Ascending aorta (tissue), 2 donors: ENCODE measurements around the gene DNAH2. TPM values are rescaled to one million over a fixed set of nuclear protein-coding genes. Genes with fewer than 3 reads are reported as not detected.

Experiments used
- DNase-seq, 2 donors: peaks; one replicate each; pipeline ENCODE4 v3.0.0-alpha.2; 2019; ENCODE audit warnings: low spot score in 2 of 2
- H3K27ac ChIP-seq, 2 donors: fragments of 200-600 bp; sonication (generic); one replicate each; pipeline ENCODE4 v1.5.1; 2016 to 2017; ENCODE audit warnings: mild to moderate bottlenecking in 1 of 2
- H3K27me3 ChIP-seq: fragments of 200-600 bp; sonication (generic); one replicate; pipeline ENCODE4 v1.5.1; 2017
- H3K36me3 ChIP-seq, 2 donors: fragments of 200-600 bp; sonication (generic); one replicate each; pipeline ENCODE4 v1.5.1; 2016
- H3K4me1 ChIP-seq, 2 donors: fragments of 200-600 bp; sonication (generic); one replicate each; pipeline ENCODE4 v1.5.1; 2016 to 2017; ENCODE audit warnings: mild to moderate bottlenecking in 1 of 2
- H3K4me3 ChIP-seq, 2 donors: fragments of 200-600 bp; sonication (generic); one replicate each; pipeline ENCODE4 v1.5.1; 2016 to 2017; ENCODE audit warnings: mild to moderate bottlenecking in 1 of 2
- H3K9me3 ChIP-seq, 2 donors: fragments of 200-600 bp; sonication (generic); one replicate each; pipeline ENCODE4 v1.5.1; 2016
- intact Hi-C: fragments of 100-400 bp; cut with DNase I; formaldehyde crosslinking; loops from one replicate; pipeline ENCODE4 v1.15.1; 2023
- total RNA-seq: library from RNA; depleted of rRNA; stranded (reverse); fragments of >200 nt; gene quantifications from one replicate; pipeline ENCODE4 v1.1.0, GENCODE V29; 2016
- TF ChIP-seq, protein P1 (sequence below), 3 experiments: fragments of 200-600 bp in 2 of 3; fragments of 450-650 bp in 1 of 3; sonication (generic) in 2 of 3; IDR thresholded peaks; one replicate each; pipeline ENCODE4 v1.5.1; 2016 to 2019; ENCODE audit warnings: antibody characterized with exemption in 3 of 3, mild to moderate bottlenecking in 1 of 3, moderate library complexity in 1 of 3

Gene DNAH2
- total RNA-seq, 1 donor from 2014 or later = 0.43 TPM

- DNase-seq = no peak
- Histone ChIP-seq H3K27me3 (no peaks in the 10 kb centered on the region), H3K4me3 (no peak overlapping the region), H3K27ac (no peak overlapping the region), H3K36me3 (no peaks in the 10 kb centered on the region), H3K9me3 (no peaks in the 10 kb centered on the region), H3K4me1 (no peaks in the 10 kb centered on the region)
- intact Hi-C loops = no loop called here
- TF ChIP-seq, protein P1, sequence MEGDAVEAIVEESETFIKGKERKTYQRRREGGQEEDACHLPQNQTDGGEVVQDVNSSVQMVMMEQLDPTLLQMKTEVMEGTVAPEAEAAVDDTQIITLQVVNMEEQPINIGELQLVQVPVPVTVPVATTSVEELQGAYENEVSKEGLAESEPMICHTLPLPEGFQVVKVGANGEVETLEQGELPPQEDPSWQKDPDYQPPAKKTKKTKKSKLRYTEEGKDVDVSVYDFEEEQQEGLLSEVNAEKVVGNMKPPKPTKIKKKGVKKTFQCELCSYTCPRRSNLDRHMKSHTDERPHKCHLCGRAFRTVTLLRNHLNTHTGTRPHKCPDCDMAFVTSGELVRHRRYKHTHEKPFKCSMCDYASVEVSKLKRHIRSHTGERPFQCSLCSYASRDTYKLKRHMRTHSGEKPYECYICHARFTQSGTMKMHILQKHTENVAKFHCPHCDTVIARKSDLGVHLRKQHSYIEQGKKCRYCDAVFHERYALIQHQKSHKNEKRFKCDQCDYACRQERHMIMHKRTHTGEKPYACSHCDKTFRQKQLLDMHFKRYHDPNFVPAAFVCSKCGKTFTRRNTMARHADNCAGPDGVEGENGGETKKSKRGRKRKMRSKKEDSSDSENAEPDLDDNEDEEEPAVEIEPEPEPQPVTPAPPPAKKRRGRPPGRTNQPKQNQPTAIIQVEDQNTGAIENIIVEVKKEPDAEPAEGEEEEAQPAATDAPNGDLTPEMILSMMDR (IDR thresholded peaks at IDR 0.05) = no peak
These were observed 57.5 kb downstream of the DNAH2 start for GRCh38 chr17:7775051-7775450.

DNA sequence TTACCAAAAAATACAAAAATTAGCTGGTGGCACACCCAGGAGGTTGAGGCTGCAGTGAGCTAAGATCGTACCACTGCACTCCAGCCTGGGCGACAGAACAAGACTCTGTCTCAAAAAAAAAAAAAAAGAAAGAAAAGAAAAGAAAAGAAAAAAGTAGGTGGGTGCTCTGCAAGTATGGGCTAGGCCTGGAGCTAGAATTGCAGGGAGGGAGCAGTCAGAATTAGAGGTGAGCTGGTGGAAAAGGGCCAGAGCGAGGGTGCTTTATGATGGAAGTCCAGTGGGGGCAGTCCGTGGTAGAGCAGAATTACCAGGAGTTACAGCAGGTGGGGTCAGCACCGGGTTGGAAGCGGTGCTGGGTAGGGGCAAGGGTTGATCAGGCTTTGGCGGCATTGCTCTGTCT is 59.5 kb downstream of the DNAH2 start:
- DNase-seq = no peak
- Histone ChIP-seq H3K36me3 (no peaks in the 10 kb centered on the region), H3K9me3 (no peaks in the 10 kb centered on the region), H3K4me1 (no peaks in the 10 kb centered on the region), H3K27me3 (no peaks in the 10 kb centered on the region), H3K27ac (no peak overlapping the region), H3K4me3 (no peak overlapping the region)
- intact Hi-C loops = no loop called here
- TF ChIP-seq, protein P1 (IDR thresholded peaks at IDR 0.05) = no peak

DNA sequence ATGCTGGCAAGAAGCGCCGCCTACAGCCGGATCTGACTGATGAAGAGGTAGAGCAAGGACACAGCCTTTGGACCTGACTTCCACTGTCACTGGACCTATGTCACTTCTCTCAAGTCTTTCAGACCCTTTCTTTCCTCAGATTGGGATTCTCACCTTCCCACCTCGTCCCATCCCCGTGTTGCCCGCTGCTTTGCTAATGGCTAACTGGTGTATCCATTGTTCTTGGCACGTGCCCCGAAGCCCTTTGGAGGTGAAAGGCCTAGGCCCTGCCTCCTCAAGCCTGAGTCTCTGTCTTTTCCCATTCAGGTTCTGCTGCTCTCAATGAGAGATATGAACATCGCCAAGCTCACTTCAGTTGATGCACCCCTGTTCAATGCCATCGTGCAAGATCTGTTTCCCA is 63.2 kb downstream of the DNAH2 start:
- Histone ChIP-seq H3K36me3 (no peaks in the 10 kb centered on the region), H3K4me1 (no peaks in the 10 kb centered on the region), H3K27me3 (no peaks in the 10 kb centered on the region), H3K4me3 (no peak overlapping the region), H3K9me3 (no peaks in the 10 kb centered on the region), H3K27ac (no peak overlapping the region)
- intact Hi-C loops = no loop called here
- DNase-seq = no peak
- TF ChIP-seq, protein P1 (IDR thresholded peaks at IDR 0.05) = no peak

GRCh38 chr17:7781429-7781828 is 63.9 kb downstream of the DNAH2 start:
- Histone ChIP-seq H3K4me3 (no peak overlapping the region), H3K27ac (no peak overlapping the region), H3K9me3 (no peaks in the 10 kb centered on the region), H3K4me1 (no peaks in the 10 kb centered on the region), H3K27me3 (no peaks in the 10 kb centered on the region), H3K36me3 (no peaks in the 10 kb centered on the region)
- TF ChIP-seq, protein P1 (IDR thresholded peaks at IDR 0.05) = no peak
- DNase-seq = no peak
- intact Hi-C loops = no loop called here

DNA sequence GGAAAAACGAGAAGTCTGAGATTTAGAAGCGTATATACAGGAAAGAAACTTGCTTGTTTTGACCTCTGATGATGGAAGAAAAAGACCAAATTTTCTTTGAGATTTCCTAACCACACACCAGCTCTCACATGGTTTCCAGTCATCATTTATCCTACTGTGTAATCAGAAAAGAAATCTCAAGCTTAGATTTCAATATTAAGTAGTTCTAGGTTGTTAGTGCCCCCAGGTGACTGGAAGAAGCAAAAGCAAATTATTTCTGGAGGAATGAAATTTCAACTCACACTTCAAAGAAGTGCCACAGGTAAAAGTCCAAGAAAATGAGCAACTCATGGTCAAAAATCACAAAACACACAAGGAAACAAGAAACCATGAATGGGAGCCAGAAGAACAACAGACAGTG is 64.7 kb downstream of the DNAH2 start:
- no peak overlapping the region for H3K4me3 ChIP-seq
- intact Hi-C loops = no loop called here
- TF ChIP-seq, protein P1 (IDR thresholded peaks at IDR 0.05) = no peak
- H3K27me3 ChIP-seq = no peaks in the 10 kb centered on the region
- no peaks in the 10 kb centered on the region for H3K4me1 ChIP-seq
- DNase-seq = no peak
- no peak overlapping the region for H3K27ac ChIP-seq
- H3K9me3 ChIP-seq = no peaks in the 10 kb centered on the region
- H3K36me3 ChIP-seq = no peaks in the 10 kb centered on the region

GRCh38 chr17:7786866-7787265 is 69.3 kb downstream of the DNAH2 start:
- no peaks in the 10 kb centered on the region for H3K36me3 ChIP-seq
- no peaks in the 10 kb centered on the region for H3K4me1 ChIP-seq
- no peaks in the 10 kb centered on the region for H3K9me3 ChIP-seq
- H3K27ac ChIP-seq = no peak overlapping the region
- DNase-seq = no peak
- no peaks in the 10 kb centered on the region for H3K27me3 ChIP-seq
- no peak overlapping the region for H3K4me3 ChIP-seq
- TF ChIP-seq, protein P1 (IDR thresholded peaks at IDR 0.05) = no peak
- intact Hi-C loops = no loop called here
